GM21576 (cell line): ENCODE measurements around the gene PRKN.

Experiments
- ATAC-seq: cut with Tn5 transposase; IDR thresholded peaks from one replicate; pipeline ENCODE4 v1.9.1; 2021; ENCODE audit warnings: mild to moderate bottlenecking, moderate library complexity; ENCODE audit not compliant: unreplicated experiment

PRKN gene

DNA sequence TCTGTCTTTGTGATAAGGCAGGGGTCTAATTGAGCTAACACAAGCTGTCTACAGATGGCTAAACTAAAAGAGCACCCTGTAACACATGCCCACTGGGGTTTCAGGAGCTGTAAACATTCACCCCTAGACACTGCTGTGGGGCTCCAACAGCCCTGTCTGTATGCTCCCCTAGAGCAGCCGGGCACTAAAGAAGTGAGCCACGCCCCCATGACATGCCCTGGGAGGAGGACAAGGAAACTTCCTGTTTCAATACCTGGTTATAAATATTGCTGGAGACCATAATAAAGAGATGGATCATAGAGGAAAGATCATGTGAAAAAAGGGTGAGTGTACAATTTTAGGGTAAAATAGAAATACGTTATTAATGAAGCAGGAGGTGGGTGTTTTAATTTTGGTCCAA lies 786.0 kb downstream of the PRKN start:
- no peak for ATAC-seq

DNA sequence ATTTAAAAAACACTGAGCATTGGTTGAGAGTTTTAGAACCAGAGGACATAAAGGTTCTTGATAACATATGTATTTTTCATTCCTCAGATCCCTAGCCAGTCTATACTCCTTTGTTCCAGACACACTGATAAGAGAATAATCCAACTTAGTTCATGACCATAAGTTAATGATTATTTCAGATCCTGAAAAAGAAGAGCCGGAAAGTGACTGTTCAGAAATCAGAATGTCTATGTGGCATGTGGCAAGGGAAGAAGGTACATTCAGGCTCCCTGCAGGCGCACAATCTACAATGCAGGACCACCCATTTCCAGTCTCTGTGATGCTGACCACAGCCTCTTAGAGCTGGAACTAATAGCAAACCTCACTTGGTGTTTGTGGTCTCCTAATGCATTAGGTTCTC lies 787.0 kb downstream of the PRKN start:
- no peak for ATAC-seq

DNA sequence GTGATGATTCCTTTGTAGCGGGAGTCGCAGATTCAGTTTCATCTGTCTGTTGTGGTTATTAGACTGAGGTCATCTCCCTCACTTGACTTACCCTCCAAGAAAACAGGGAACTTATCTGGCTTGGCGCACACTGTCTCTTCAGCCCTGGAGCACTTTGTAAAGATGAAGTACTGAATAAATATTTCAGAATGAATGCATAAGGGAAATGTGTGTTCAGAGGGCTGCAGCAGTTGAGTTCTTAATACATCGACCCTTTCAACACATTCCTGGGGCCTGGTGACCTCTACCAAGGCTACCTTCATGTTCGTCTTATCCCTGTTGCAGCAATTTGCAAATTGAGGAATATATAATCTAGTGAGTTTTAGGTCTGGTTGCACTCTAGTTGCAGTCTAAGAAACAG lies 801.2 kb downstream of the PRKN start:
- no peak for ATAC-seq

DNA sequence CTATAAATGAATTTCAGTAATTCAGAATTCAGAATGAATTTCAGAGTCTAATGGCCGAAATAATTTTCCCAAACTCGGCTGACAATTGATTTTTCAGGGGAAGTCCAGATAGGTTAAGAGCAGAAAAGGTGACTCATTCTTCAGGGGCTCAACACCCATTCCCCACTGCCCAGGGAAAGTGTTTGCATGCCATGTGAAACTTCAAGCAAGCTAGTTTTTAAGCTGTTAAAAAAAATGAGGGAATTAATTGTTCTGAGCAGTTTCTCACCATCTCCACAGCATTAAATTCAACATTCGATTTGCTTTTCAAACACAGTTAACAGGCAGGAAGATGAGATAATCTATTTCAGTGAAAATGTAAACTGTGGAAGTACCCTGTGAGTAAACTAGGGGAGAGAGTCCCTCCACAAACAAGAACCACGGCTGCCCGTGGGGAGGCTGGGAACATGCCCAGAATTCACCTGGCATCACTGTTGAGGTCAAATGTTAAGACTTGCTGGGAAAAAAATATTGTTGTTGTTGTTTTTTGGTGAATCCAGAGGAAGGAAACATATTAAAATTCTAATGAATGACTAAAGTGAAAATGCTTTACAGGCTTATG lies 803.0 kb downstream of the PRKN start:
- no peak for ATAC-seq

DNA sequence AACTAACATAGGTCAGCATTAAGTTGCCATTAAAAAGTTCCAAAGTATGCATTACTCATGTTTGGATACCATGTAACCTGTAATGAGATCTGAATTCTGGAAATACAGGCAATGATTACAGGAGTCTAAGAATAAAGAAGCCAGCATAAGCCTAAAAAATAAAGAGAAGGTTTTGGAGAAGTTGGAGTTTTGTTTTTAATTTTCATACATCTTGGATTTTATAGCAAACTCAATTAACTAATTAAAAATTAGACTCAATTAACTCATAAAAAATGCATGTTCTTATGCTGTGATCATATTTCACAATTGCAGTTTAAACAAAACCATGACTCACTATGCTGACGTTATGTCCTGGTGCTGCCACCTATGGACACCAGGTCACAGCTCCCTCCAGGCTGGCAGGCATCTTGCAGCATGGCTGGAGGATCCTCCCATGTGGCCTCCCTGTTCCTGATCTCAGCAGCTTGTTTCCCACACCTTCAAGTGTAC lies 804.9 kb downstream of the PRKN start:
- no peak for ATAC-seq

DNA sequence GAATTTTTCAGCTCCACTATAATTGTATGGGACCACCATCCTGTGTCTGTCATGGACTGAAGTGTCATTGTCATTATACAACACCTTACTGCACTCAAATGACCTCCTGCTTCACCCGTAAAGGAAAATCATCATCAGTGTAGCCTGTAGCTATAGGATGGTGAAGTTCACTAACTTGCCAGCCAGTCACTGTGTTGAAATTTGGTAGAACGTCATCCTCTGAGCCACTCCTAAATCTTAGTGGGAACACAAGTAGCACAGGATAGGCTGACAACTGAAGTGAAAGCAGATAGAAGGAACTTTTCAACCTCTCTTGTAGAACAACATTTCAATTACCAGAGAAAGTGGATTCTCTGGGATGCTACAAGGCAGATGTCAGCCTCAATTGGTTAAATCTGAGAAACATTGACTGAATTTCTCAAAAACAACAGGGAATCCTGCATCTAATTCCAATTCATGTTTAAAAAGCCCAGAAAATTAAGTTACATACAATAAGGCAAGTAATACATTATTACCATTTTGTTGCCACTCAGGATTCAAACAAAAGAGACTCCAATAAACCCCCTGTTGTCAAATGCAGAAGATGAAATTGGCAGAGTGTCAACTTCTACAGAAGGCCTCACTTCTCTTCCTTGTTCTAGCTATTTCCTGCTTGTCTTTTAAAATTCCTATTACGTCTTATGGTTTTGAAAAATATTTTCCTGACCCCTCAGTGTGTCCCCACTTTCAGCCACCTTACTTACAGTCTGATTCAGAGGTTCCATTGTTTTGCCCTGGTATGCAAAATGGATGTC lies 805.8 kb downstream of the PRKN start:
- no peak for ATAC-seq

DNA sequence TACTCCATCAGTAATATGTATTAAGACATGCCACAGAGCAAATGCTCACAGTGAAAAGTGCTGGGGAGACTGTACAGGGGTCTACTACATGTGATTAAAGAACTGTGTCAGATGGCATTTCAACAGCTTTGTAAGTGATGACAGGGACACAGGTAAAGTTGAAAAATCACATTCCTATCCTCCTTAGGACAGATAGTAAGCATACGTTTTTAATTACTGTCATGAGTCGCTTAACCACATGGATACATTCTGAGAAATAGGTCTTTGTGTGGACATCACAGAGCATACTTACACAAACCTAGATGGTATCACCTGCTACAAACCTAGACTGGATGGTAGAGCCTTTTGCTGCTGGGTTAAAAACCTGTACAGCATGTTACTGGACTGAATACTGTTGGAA lies 807.9 kb downstream of the PRKN start:
- no peak for ATAC-seq

DNA sequence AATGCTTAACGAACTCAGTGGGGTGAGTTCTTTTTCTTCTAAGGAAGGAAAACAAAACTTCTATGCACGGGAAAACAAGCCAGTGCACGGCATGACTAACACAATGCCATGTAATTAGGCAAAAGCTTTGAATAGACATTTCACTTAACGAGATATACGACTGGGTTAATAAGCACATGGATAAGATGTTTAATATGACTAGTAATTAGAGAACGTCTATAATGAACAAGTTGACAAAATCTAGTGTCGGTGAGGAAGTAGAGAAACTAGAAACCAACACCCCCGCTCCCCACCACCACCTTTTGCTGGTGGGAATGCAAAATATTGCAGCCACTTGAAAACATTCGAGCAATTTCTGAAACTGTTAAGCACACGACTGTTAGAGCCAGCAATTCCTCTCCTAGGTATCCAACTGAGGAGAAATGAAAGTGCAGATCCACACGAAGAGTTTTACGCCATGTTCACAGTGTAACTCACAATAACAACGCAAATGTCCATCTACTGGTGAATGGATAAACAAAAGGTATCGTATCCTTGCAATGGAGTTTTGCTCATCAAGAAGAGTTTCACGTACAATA lies 808.8 kb downstream of the PRKN start:
- no peak for ATAC-seq

DNA sequence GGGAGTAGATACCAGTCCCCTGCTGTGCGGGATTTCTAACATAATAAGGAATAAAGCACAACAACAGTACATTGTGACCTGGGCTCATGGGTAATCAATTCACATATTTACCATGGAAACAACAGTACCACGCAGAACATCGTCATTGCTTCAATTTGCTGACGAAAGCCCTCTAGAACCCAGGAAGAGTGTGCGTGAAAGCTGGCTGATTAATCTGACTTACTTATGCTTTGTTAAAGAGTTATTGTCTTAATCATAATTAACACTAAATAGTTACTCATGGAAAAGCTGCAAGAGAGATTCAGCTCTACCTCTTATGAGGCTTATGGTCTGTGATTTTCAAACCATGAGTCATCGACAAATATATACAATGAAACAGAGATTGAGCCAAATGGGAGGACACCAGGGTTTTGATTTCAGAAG lies 809.4 kb downstream of the PRKN start:
- ATAC-seq, result no peak

DNA sequence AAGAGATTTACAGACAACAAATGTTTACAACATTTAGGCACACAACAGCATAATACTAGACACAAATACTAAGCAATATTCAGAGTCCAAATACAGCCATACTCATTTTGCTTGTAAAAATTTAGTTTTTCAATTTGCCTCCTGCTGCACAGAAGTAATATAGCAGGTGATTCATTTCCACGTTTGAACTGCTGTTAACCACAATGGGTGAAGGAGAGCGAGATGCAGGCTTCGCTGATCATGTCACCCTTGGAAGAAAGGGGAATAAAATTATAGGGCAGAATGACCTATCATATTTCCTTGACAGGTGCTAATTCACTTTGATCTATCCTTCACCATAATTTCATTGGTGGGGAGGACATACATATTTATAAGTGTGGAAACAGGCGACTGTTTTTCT lies 809.9 kb downstream of the PRKN start:
- no peak for ATAC-seq

DNA sequence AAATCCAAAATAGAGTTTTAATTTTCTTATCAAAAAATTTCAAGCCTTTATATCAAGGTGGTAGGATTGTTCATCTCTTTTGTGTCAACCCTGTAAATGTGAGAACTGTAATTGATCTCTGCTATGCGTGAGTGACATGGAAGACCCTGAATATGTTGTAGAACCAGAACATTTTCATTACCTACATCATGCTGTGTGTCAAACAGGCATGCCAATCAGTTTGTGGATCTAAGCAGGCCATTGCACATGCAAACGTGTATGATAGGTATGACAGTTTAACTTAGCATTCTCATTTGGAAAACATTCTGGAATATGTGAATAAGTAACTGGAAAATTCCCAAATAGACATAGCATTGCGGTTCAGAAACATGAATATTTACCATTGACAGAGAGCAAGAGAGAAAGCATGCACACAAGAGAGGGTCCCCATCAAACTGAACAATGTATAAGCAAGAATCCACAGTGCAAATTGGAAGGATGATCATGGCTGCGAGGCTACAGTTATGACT lies 812.1 kb downstream of the PRKN start:
- no peak for ATAC-seq

DNA sequence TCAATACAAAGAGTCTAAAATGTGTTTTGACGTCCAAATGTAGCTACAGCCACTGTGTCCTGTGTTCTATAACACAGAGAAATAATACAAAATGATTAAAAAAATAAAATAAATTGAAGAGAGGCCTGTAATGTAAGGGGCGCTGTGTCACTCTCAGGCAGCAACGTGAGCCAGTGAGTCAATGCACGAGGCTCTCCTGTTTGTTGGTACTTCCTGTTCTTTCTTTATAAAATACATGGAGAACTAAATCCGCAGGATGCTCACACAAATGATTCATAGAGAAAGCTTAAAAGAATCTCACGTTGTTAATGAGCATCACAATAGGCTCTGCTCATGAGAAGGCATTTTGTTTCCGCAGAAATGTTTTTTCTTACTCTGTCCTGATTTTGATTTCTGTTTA lies 818.7 kb downstream of the PRKN start:
- no peak for ATAC-seq

DNA sequence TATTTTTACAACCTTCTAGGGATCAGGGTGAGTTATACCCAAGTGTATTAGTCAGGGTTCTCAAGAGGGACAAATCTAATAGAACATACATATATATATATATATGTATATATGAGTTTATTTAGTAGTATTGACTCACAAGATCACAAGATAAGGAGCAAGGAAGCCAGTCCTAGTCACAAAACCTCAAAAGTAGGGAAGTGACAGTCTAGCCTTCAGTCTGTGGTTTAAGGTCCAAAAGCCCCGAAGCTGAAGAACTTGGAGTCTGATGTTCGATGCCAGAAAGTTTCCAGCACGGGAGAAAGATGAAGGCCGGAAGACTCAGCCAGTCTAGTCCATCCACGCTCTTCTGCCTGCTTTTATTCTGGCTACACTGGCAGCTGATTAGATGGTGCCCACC lies 821.0 kb downstream of the PRKN start:
- no peak for ATAC-seq

DNA sequence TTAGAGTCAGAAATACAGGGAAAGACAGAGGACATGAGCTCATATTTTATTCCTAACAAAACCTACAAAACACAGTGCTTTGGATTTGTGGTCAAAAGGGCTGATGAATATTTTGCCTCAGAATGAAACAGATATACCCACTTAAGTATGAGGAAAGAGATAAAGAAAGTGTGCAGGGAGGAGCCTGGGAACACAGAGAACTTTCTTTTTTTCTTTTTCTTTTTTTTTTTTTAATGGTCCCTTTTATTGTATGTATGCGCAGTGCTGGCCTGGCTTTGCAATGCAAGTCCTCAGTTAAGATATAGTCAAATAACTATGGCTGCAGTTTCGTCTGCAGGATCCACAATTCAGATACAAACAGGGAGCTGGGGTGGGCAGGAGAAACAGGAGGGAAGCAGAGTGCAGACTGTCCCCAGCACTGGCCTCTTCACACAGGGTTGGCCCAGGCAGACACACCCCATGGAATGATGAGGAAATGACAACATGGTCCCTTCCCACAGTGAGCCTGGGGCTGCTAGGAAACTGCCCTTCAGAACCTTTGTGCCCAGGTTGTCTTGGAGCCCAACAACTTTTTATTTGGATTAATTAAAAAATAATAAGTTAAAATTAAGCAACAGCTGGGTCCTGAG lies 823.9 kb downstream of the PRKN start:
- no peak for ATAC-seq

DNA sequence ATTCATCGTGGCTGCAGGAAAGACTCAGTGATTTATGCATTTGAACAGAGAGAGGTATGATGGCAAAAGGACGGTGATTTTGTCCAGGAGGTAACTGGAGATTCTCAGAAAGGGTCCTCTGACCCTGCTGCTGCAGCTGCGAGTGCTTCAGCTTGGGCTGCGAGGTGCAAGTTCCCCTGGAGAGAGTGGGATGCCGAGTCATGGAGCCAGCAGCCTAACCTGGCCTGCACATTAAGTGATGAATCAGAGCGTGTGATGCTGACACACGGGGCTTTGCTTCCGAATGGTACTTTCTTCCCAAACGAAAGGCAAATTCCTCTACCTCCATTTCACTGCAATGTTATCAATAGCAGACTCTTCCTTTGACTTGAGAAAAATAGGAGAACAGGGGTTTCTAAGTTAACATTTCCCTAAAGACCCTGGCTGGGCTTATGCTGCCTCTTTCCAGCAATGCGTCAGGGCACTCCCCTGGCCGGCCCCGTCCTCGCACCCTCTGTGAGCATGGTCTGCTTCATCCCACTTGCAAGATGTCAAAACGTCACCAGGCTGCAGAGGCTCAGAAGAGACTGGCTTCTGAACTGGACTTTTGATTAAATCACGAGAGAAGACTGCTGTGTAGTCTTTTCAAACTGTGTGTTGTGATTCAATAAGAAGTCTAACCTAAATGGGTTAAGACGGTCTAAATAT lies 825.7 kb downstream of the PRKN start:
- no peak for ATAC-seq

DNA sequence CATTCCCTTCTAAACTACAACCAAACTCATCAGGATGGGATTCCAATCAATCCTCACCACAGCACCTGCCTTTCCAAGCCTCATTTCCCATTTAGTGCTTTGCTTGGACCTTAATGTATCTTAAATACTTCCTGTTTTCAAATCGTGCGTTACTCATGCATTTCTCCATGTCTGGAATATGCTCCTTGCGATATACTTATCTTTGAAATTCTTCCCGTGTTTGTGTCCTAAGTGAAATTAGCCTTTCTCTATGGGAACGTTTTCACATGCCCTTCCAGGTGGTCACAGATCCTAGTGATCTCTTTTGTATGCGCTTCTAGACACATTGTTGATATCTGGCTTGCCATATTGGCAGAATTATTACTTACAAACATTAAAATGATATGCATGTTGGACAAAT lies 833.1 kb downstream of the PRKN start:
- ATAC-seq, result no peak

DNA sequence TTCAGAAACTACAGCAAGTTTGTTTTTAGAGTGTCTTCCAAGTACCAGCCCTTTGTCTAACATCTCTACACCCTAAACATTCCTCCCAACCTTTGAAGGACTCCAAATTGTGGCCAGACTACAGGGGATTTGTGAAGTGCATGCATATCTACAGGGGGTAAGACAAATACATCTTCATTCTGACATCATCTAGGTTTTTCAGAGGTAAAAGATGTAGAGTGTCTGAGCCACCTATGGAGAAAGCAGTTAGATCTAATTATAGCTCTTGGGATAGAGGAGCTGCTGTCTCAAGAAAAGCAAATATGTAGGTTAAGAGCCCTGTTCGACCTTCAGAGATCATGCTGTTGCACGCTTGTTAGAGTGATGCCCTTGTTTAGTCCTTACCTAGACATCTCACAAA lies 836.0 kb downstream of the PRKN start:
- no peak for ATAC-seq

DNA sequence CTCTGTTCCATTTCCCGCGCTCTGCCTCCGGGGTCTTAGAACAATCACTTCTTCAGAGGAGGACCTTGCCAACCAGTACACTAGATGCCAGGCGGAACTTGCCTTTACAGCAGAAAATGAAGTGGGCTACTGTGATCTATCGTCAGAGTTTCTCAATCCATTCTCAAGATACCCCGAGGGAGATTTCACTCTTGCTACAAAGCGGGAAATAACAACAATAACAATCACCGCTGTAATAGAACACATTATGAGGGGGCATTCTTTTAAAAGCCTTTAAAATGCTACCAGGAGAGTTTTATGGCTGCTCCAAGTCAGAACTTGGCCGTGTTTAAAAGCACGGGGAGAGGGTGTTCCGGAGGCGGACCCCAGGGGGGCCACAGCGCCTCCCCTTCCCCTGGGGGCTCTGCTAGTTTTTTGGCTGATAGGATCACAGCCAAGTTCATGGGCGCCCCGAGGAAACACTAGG lies 836.7 kb downstream of the PRKN start:
- no peak for ATAC-seq

DNA sequence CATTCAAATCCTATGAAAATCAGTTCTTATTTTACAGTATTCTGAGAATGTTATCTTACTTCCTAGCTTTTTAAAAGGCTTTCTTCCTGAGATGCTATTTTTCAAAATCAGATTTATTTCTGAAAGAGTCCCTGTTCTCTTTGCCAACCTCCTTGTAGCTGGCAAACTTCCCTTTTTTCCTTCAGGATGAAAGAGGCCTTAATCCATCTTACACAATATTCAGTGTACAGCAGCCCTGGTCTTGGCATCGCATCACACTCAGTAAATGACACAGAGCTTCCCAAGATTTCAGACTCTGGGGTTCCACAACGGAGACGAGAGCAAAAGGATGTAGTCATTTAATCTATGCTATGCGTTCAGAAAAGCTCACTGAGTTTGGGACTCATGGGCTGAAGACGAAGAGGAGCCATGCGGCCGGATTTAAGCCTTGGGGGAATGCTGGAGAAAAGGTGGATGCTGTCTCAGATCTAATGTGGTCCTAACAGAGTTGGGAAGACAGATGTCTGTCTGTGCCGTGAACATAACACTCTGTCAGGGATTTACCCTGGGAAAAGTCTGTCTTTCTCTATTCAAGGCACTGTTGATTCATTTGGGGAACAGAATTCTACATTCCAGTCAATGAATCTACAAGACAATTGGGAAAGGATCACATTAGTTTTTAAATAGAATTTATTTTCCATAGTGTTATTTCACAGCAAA lies 837.3 kb downstream of the PRKN start:
- ATAC-seq, result no peak

DNA sequence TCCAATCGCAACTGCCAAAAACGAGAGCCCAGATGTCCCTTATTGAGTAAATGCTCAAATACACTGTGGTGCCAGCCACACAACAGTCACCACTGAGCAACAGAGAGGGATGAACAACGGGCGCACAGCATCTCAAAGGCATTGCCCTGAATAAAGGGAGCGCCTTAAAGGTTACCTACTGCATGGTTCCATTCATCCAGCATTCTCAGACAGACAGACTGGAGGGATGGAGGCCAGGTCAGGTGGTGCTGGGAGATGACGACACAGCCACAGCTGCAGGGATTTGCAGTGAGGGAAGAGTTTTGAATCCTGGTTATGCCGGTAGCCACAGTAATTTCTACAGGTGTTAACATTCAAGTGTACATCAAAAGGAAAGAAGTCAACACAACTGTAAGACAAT lies 838.2 kb downstream of the PRKN start:
- no peak for ATAC-seq
